PC-9 (cell line): Measurements from ENCODE around the gene LIMA1. TPM values are rescaled to one million over a fixed set of nuclear protein-coding genes. Genes with fewer than 3 reads are reported as not detected.
A peak's percentile ranks its signal among the peaks of the same experiment; 100 is the strongest.

Source experiments
- BruUV-seq: library from RNA; stranded (reverse); fragments of 400-500 nt; replicated peaks from 2 replicates; lab custom pipeline; 2021; lab: Mats Ljungman, UMichigan
- CTCF ChIA-PET: fragments of 300-600 bp; sonication (Branson Sonifier 250); formaldehyde crosslinking; loops from one replicate; lab custom pipeline; 2022; ENCODE audit warnings: antibody characterized with exemption; lab: Charles Lee
- POLR2A ChIA-PET: fragments of 300-600 bp; sonication (Branson Sonifier 250); formaldehyde crosslinking; loops from one replicate; lab custom pipeline; 2022; ENCODE audit warnings: antibody characterized with exemption; ENCODE audit not compliant: unreplicated experiment; lab: Charles Lee
- DNase-seq, 2 experiments: peaks; one replicate each; pipeline versions ENCODE4 v3.0.0 to v3.0.0-alpha.2; 2015 to 2022; ENCODE audit warnings: mixed read lengths in 1 of 2
- H2AFZ ChIP-seq: fragments of 200-600 bp; sonication (generic); 2 replicates; pipeline ENCODE4 v1.8.1; 2017; ENCODE audit warnings: antibody characterized with exemption
- H3F3A ChIP-seq: fragments of 200-600 bp; sonication (generic); 2 replicates; pipeline ENCODE4 v1.8.1; 2017; ENCODE audit warnings: antibody characterized with exemption, mild to moderate bottlenecking, low read depth; ENCODE audit not compliant: insufficient read depth
- H3K27ac ChIP-seq: fragments of 200-600 bp; sonication (generic); 2 replicates; pipeline ENCODE4 v1.6.1; 2016; ENCODE audit warnings: mixed run types
- H3K27me3 ChIP-seq: fragments of 200-600 bp; sonication (generic); 2 replicates; pipeline ENCODE4 v1.6.1; 2016; ENCODE audit warnings: low read depth, mixed run types; ENCODE audit not compliant: insufficient read depth
- H3K36me3 ChIP-seq: fragments of 200-600 bp; sonication (generic); 2 replicates; pipeline ENCODE4 v1.6.1; 2016; ENCODE audit warnings: low read depth, mixed run types
- H3K4me1 ChIP-seq: fragments of 200-600 bp; sonication (generic); replicated peaks from 2 replicates; pipeline ENCODE4 v1.6.1; 2016; ENCODE audit warnings: mixed run types; ENCODE audit not compliant: insufficient read depth
- H3K4me2 ChIP-seq: fragments of 200-600 bp; sonication (generic); 2 replicates; pipeline ENCODE4 v1.6.1; 2017; ENCODE audit warnings: mixed run types
- H3K4me3 ChIP-seq: fragments of 200-600 bp; sonication (generic); 2 replicates; pipeline ENCODE4 v1.6.1; 2016; ENCODE audit warnings: mixed run types
- H3K79me2 ChIP-seq: fragments of 200-600 bp; sonication (generic); 2 replicates; pipeline ENCODE4 v1.6.1; 2017; ENCODE audit warnings: low read depth, mixed run types
- H3K9me2 ChIP-seq: fragments of 200-600 bp; sonication (generic); 2 replicates; pipeline ENCODE4 v1.8.1; 2017; ENCODE audit warnings: mild to moderate bottlenecking; ENCODE audit not compliant: insufficient read depth
- H3K9me3 ChIP-seq: fragments of 200-600 bp; sonication (generic); 2 replicates; pipeline ENCODE4 v1.8.1; 2016; ENCODE audit warnings: low read depth; ENCODE audit not compliant: insufficient read depth
- H4K20me1 ChIP-seq: fragments of 200-600 bp; sonication (generic); 2 replicates; pipeline ENCODE4 v1.8.1; 2017; ENCODE audit not compliant: insufficient read depth
- EZH2 ChIP-seq: fragments of 200-600 bp; sonication (generic); IDR thresholded peaks from 2 replicates; pipeline ENCODE4 v1.8.0; 2017; ENCODE audit warnings: antibody characterized with exemption, low read depth
- intact Hi-C: fragments of 100-400 bp; cut with micrococcal nuclease; formaldehyde crosslinking; loops from one replicate; pipeline ENCODE4 v1.10.0; 2022; ENCODE audit not compliant: unreplicated experiment
- total RNA-seq: library from RNA; stranded (reverse); gene quantifications from 2 replicates; pipeline ENCODE4 v1.2.3, GENCODE V29; 2021
- TF ChIP-seq, protein P1 (sequence below): fragments of 200-600 bp; sonication (generic); conservative IDR thresholded peaks from 2 replicates; pipeline ENCODE4 v1.6.1; 2017; ENCODE audit warnings: mixed run types, antibody characterized with exemption, mild to moderate bottlenecking, moderate library complexity

LIMA1 gene
- total RNA-seq, 1 experiment from 2014 or later: 98.6 TPM

DNA sequence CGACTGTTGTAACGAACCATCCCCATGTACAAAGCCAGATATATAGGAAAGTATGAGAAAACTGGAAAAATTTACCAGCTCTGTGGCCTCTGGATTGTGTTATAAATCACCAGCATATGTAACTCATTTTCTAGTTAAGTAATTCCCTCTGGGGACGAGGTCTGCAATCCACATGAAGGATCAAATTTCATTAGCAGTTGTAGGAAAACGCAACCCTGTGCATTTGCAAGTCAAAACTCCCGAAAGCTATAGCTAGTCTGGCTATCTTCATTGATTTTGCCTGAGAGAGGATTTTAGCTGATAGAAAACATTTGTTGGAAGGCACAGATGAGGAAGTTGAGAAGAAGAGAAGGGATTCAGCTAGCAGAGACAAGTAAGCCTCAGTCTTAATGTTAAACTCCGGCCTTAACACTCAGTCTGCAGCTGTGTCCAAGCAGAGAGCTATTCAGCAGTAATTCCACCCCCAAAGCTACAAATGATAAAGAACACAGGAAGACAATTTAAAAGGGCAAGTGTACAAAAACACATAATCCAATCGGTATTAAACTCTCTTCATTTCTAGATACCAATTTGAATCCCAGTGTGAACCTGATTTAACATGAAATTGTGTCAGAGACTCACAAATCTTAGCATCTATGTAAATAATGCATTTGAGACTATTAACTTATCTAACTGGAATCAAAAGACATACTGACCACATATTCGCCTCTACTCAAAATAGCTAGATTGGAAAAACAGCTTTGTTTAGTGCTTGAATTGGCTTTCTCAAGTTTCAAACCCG is 61.9 kb downstream of the LIMA1 start:
- 0 out of 2 replicates have a peak, but pooled peaks cover 3% of the 10 kb centered on the region for H3K36me3 ChIP-seq
- H3K4me3 ChIP-seq: peak overlapping the region; percentile 29; the same call in 1 of the 2 replicates
- H2AFZ ChIP-seq: no peak overlapping the region; the same call in 1 of the 2 replicates
- H3K9me3 ChIP-seq: no peaks in the 10 kb centered on the region
- H3K4me2 ChIP-seq: peak overlapping the region; percentile 44
- ChIA-PET POLR2A (interaction anchor here (0.6 to 1.3 kb wide), 13 partner anchors 17 to 383 kb away, joined by 3 to 10 read pairs (median 5); partner anchors contain the start of gene LIMA1), CTCF (interaction anchor here (1.1 to 1.2 kb wide), 2 partner anchors 25 to 33 kb away, joined by 3 read pairs; no protein-coding TSS in a partner anchor)
- no peaks in the 10 kb centered on the region for H3K27me3 ChIP-seq
- H3K27ac ChIP-seq: peak overlapping the region; percentile 87
- BruUV-seq: no TSS peak
- H3K79me2 ChIP-seq: peaks cover 52% of the 10 kb centered on the region
- peak in 1 of 2 experiments; percentile 58 for DNase-seq
- H3F3A ChIP-seq: peaks cover 56% of the 10 kb centered on the region
- intact Hi-C loops: loop anchor here (2.0 to 5.0 kb wide), 2 partner anchors 25 to 91 kb away; no protein-coding TSS in a partner anchor
- TF ChIP-seq EZH2: no peak
- TF ChIP-seq, protein P1, sequence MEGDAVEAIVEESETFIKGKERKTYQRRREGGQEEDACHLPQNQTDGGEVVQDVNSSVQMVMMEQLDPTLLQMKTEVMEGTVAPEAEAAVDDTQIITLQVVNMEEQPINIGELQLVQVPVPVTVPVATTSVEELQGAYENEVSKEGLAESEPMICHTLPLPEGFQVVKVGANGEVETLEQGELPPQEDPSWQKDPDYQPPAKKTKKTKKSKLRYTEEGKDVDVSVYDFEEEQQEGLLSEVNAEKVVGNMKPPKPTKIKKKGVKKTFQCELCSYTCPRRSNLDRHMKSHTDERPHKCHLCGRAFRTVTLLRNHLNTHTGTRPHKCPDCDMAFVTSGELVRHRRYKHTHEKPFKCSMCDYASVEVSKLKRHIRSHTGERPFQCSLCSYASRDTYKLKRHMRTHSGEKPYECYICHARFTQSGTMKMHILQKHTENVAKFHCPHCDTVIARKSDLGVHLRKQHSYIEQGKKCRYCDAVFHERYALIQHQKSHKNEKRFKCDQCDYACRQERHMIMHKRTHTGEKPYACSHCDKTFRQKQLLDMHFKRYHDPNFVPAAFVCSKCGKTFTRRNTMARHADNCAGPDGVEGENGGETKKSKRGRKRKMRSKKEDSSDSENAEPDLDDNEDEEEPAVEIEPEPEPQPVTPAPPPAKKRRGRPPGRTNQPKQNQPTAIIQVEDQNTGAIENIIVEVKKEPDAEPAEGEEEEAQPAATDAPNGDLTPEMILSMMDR: no peak
- H4K20me1 ChIP-seq: no peaks in the 10 kb centered on the region
- H3K4me1 ChIP-seq: peaks cover 87% of the 10 kb centered on the region
- no peaks in the 10 kb centered on the region for H3K9me2 ChIP-seq

DNA sequence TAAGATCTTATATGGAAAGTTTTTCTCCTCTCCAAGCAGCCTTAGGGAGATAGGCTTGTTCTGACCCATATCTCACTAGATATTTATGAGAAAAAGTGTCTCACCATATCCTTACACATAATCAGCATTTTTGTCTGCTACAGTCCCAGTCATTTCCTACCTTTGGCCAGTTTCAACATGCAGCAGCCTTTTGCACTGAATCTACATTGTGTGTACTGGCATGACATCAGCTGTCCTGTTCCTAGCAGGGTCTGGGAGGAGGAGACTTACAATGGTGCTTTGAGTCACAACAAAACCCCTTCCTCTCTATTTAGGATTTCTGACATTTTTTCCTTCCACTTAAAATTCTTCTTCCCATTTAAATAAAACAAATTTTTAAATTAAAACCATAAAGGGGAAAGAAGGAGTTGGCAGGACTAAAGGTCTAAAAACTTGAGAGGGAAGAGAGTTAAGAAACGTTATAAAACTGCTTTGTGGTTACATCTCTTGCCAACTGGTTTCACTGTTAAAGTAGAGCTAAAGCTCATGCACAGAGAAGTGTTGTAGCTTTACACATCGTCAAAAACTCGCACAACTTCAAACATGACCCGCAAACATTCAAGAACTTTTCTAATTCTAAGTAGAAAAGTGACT is 62.8 kb downstream of the LIMA1 start:
- BruUV-seq: no TSS peak

More for the DNA sequence above, 62.8 kb downstream of the LIMA1 start:
- no peaks in the 10 kb centered on the region for H3K27me3 ChIP-seq
- DNase-seq: no peak
- TF ChIP-seq, protein P1: no peak
- no peak for TF ChIP-seq EZH2
- 0 out of 2 replicates have a peak, but pooled peaks cover 1% of the 10 kb centered on the region for H3K36me3 ChIP-seq
- no peaks in the 10 kb centered on the region for H3K9me2 ChIP-seq
- peak overlapping the region; percentile 29; the same call in 1 of the 2 replicates for H3K4me3 ChIP-seq
- peaks cover 52% of the 10 kb centered on the region for H3K79me2 ChIP-seq
- H3K4me1 ChIP-seq: peaks cover 94% of the 10 kb centered on the region
- POLR2A ChIA-PET: interaction anchor here (0.7 to 1.3 kb wide), 5 partner anchors 18 to 110 kb away, joined by 3 to 8 read pairs (median 4); no protein-coding TSS in a partner anchor
- peaks cover 59% of the 10 kb centered on the region for H3F3A ChIP-seq
- H3K4me2 ChIP-seq: peak overlapping the region; percentile 44
- H3K9me3 ChIP-seq: no peaks in the 10 kb centered on the region
- CTCF ChIA-PET: no interaction called here
- H2AFZ ChIP-seq: no peak overlapping the region; the same call in 1 of the 2 replicates
- intact Hi-C loops: loop anchor here (5.0 kb wide), 1 partner anchor 92 kb away; no protein-coding TSS in a partner anchor
- peak overlapping the region; percentile 87 for H3K27ac ChIP-seq
- no peaks in the 10 kb centered on the region for H4K20me1 ChIP-seq
